IMR-90 (cell line): ENCODE measurements around the gene RBMS3.

Experiments
- CEBPB ChIP-seq: IDR thresholded peaks from 2 replicates; pipeline ENCODE4 v1.6.1; 2012; ENCODE audit warnings: low read depth, low read length, improper control_type of control experiment
- CTCF ChIP-seq: conservative IDR thresholded peaks from 2 replicates; pipeline ENCODE4 v1.5.1; 2012; ENCODE audit warnings: mild to moderate bottlenecking, low read depth, low read length, improper control_type of control experiment
- POLR2A ChIP-seq: IDR thresholded peaks from 2 replicates; pipeline ENCODE4 v1.6.1; 2012; ENCODE audit warnings: mild to moderate bottlenecking, low read depth, low read length
- RAD21 ChIP-seq: IDR thresholded peaks from 2 replicates; pipeline ENCODE4 v1.6.1; 2012; ENCODE audit warnings: low read length, improper control_type of control experiment
- SMC3 ChIP-seq: fragments of 150-350 bp; IDR thresholded peaks from 2 replicates; pipeline ENCODE4 v1.6.1; 2016; ENCODE audit warnings: low read depth, mild to moderate bottlenecking, antibody characterized with exemption, low read length, moderate library complexity

- no peak for TF ChIP-seq CTCF
- TF ChIP-seq CEBPB = no peak
- no peak for TF ChIP-seq POLR2A
- TF ChIP-seq RAD21 = no peak
- no peak for TF ChIP-seq SMC3
Observed at GRCh38 chr3:29497282-29497681, 216.4 kb downstream of the RBMS3 start.
